Osteocyte (in vitro differentiated cells): ENCODE results near the gene USP26. TPM values are rescaled to one million over a fixed set of nuclear protein-coding genes. Genes with fewer than 3 reads are reported as not detected.
"Not testable (repeated sequence)": the region's sequence is repeated elsewhere in the genome, so short reads cannot be mapped to it uniquely, and the experiment has no call there.

Experiments used
- DNase-seq: peaks from one replicate; pipeline ENCODE4 v3.0.0; 2021; ENCODE audit warnings: mixed read lengths; ENCODE audit not compliant: unreplicated experiment; ENCODE audit errors: extremely low spot score
- H3K27ac Mint-ChIP-seq: one replicate; pipeline ENCODE4 v1.8.0; 2021; ENCODE audit warnings: mild to moderate bottlenecking, mixed read lengths; ENCODE audit not compliant: unreplicated experiment
- H3K27me3 Mint-ChIP-seq: one replicate; pipeline ENCODE4 v1.8.0; 2021; ENCODE audit warnings: mixed read lengths; ENCODE audit not compliant: unreplicated experiment
- H3K36me3 Mint-ChIP-seq: one replicate; pipeline ENCODE4 v1.8.0; 2021; ENCODE audit warnings: mixed read lengths; ENCODE audit not compliant: unreplicated experiment
- H3K4me1 Mint-ChIP-seq: one replicate; pipeline ENCODE4 v1.8.0; 2021; ENCODE audit warnings: mixed read lengths; ENCODE audit not compliant: unreplicated experiment
- H3K4me3 Mint-ChIP-seq: one replicate; pipeline ENCODE4 v1.8.0; 2021; ENCODE audit warnings: mild to moderate bottlenecking, moderate library complexity, mixed read lengths; ENCODE audit not compliant: unreplicated experiment
- H3K9me3 Mint-ChIP-seq: one replicate; pipeline ENCODE4 v1.8.0; 2021; ENCODE audit warnings: mixed read lengths; ENCODE audit not compliant: unreplicated experiment
- CTCF ChIP-seq: fragments of 200-600 bp; sonication (generic); IDR thresholded peaks from 2 replicates; pipeline ENCODE4 v1.5.0; 2021; ENCODE audit warnings: antibody characterized with exemption, mild to moderate bottlenecking, moderate library complexity
- total RNA-seq: library from RNA; stranded (reverse); gene quantifications from 2 replicates; pipeline ENCODE4 v1.2.1, GENCODE V29; 2021

The USP26 gene
- total RNA-seq, 1 donor from 2014 or later = not detected

DNA sequence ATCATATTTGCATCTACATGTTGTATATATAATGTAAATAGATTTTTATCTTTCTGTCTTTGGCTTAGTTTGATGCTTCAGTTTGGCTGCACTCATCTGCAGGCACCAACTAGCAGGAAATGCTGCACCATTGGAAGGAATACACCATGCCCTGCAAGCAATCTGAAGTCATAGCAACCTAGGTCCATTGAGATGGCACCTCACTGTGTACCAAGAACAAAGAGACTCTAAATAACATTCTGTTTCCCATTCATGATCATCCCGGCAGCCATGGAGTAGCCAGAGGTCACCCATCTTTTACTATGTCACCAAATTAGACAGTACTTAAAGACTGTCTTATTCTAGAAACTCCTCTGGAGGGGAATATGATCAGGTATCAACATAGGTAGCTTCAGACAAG lies 97.7 kb downstream of the USP26 start:
- no peaks in the 10 kb centered on the region for H3K9me3 Mint-ChIP-seq
- TF ChIP-seq CTCF = no peak
- no peak overlapping the region for H3K27ac Mint-ChIP-seq
- H3K36me3 Mint-ChIP-seq = no peaks in the 10 kb centered on the region
- no peak overlapping the region for H3K4me3 Mint-ChIP-seq
- no peak for DNase-seq
- no peaks in the 10 kb centered on the region for H3K4me1 Mint-ChIP-seq
- peaks cover 36% of the 10 kb centered on the region for H3K27me3 Mint-ChIP-seq

DNA sequence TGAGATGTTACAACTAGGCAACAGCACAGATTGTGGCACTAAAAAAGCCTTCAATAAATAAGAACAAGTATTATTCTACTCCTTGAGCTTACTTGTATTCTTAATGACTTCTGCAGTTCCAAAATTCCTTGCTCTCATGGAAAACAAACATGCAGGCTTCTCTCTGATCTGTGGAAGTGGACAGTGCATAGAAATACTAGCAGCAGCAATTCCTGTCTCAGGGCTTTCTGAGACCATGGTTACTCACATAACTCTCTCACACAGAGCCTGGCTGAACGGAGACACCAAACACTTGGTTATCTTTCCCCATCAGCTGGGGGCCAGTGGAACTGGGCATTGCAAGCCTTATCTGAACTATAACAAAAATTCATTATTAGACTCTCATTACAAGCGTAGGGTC lies 106.1 kb downstream of the USP26 start:
- Mint-ChIP-seq H3K4me1 (no peaks in the 10 kb centered on the region), H3K9me3 (no peaks in the 10 kb centered on the region), H3K36me3 (no peaks in the 10 kb centered on the region), H3K27ac (no peak overlapping the region), H3K4me3 (no peak overlapping the region), H3K27me3 (peaks cover 16% of the 10 kb centered on the region)
- no peak for DNase-seq
- TF ChIP-seq CTCF = no peak

DNA sequence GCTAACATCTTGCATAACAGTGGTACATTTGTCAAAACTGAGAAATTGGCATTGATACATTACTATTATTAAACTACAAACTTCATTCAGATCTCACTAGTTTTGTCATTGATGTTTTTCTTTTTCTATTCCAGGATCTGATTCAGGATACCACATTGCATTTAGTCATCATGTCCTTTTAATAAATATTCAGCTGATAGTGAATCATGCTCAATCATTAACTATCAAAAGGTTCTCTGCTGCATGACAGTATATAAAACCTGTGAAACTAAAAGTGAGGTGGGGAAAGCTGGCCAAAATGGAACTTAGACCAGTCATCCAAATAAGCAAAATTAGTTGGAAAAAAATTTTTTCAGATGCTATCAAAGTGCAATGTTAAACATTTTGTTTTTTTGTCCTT lies 110.4 kb downstream of the USP26 start:
- H3K4me1 Mint-ChIP-seq = no peaks in the 10 kb centered on the region
- DNase-seq = no peak
- H3K4me3 Mint-ChIP-seq = no peak overlapping the region
- no peaks in the 10 kb centered on the region for H3K9me3 Mint-ChIP-seq
- TF ChIP-seq CTCF = no peak
- no peak overlapping the region for H3K27ac Mint-ChIP-seq
- peaks cover 22% of the 10 kb centered on the region for H3K27me3 Mint-ChIP-seq
- H3K36me3 Mint-ChIP-seq = no peaks in the 10 kb centered on the region

- peaks cover 20% of the 10 kb centered on the region for H3K27me3 Mint-ChIP-seq
- TF ChIP-seq CTCF = no peak
Observed at GRCh38 chrX:132984058-132984650, 112.8 kb downstream of the USP26 start.

GRCh38 chrX:132983496-132983895 lies 113.4 kb downstream of the USP26 start:
- H3K4me1 Mint-ChIP-seq = no peaks in the 10 kb centered on the region
- no peak for DNase-seq
- peaks cover 16% of the 10 kb centered on the region for H3K27me3 Mint-ChIP-seq
- no peak for TF ChIP-seq CTCF
- H3K4me3 Mint-ChIP-seq = no peak overlapping the region
- H3K36me3 Mint-ChIP-seq = no peaks in the 10 kb centered on the region
- H3K9me3 Mint-ChIP-seq = no peaks in the 10 kb centered on the region
- no peak overlapping the region for H3K27ac Mint-ChIP-seq

More at GRCh38 chrX:132984058-132984650, 112.8 kb downstream of the USP26 start:
- no peak for DNase-seq
- Mint-ChIP-seq H3K9me3 (no peaks in the 10 kb centered on the region), H3K4me3 (no peak overlapping the region), H3K27ac (no peak overlapping the region), H3K36me3 (no peaks in the 10 kb centered on the region), H3K4me1 (no peaks in the 10 kb centered on the region)

DNA sequence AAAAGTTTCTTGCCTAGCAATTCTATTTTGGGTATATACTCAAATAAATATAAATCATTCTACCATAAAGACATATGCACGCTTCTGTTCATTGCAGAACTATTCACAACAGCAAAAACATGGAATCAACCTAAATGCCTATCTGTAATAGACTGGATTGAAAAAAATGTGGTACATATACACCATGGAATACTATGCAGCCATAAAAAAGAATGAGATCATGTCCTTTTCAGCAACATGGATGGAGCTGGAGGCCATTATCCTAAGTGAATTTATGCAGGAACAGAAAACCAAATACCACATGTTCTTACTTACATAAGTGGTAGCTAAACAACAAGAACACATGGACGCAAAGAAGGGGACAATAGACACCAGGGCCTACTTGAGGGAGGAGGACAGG lies 116.9 kb downstream of the USP26 start:
- not testable (repeated sequence) for H3K9me3 Mint-ChIP-seq, H3K4me3 Mint-ChIP-seq

More for the DNA sequence above, 116.9 kb downstream of the USP26 start:
- H3K36me3 Mint-ChIP-seq, H3K4me1 Mint-ChIP-seq, DNase-seq, H3K27ac Mint-ChIP-seq: not testable (repeated sequence)
- peaks cover 13% of the 10 kb centered on the region for H3K27me3 Mint-ChIP-seq
